PC-3 (cell line): ENCODE measurements around the gene SLC30A3. TPM values are rescaled to one million over a fixed set of nuclear protein-coding genes. Genes with fewer than 3 reads are reported as not detected.

ENCODE experiments used
- ATAC-seq: fragments of 200-7000 bp; cut with Tn5 transposase; 2 replicates; pipeline ENCODE4 v1.9.1; 2020; ENCODE audit warnings: mild to moderate bottlenecking, moderate library complexity
- BruUV-seq: library from RNA; stranded (reverse); fragments of 400-500 nt; replicated peaks from 2 replicates; lab custom pipeline; 2021; lab: Mats Ljungman, UMichigan
- CTCF ChIA-PET: fragments of 300-600 bp; sonication (Branson Sonifier 250); formaldehyde crosslinking; loops from one replicate; lab custom pipeline; 2022; ENCODE audit warnings: antibody characterized with exemption; lab: Charles Lee
- POLR2A ChIA-PET: fragments of 300-600 bp; sonication (Branson Sonifier 250); formaldehyde crosslinking; loops from one replicate; lab custom pipeline; 2022; ENCODE audit warnings: antibody characterized with exemption; ENCODE audit not compliant: unreplicated experiment; lab: Charles Lee
- DNase-seq: peaks from one replicate; pipeline ENCODE4 v3.0.0-alpha.2; 2015
- H2AFZ ChIP-seq: fragments of 300-600 bp; sonication (generic); 2 replicates; pipeline ENCODE4 v1.6.0; 2016; ENCODE audit warnings: antibody characterized with exemption, low read length
- H3F3A ChIP-seq: fragments of 300-600 bp; sonication (generic); one replicate; pipeline ENCODE4 v1.6.0; 2017; ENCODE audit warnings: antibody characterized with exemption, low read length, control low read depth, mild to moderate bottlenecking; ENCODE audit not compliant: unreplicated experiment
- H3K27ac ChIP-seq: fragments of 300-600 bp; sonication (generic); 2 replicates; pipeline ENCODE4 v1.5.1; 2016; ENCODE audit warnings: mild to moderate bottlenecking, low read length
- H3K27me3 ChIP-seq: fragments of 300-600 bp; sonication (generic); 2 replicates; pipeline ENCODE4 v1.6.1; 2016; ENCODE audit warnings: low read length, mixed read lengths
- H3K36me3 ChIP-seq: fragments of 300-600 bp; sonication (generic); 2 replicates; pipeline ENCODE4 v1.6.1; 2016; ENCODE audit warnings: low read depth, mixed run types, low read length, mixed read lengths
- H3K4me1 ChIP-seq: fragments of 300-600 bp; sonication (generic); 2 replicates; pipeline ENCODE4 v1.5.1; 2016; ENCODE audit warnings: low read length; ENCODE audit not compliant: insufficient read depth
- H3K4me2 ChIP-seq: fragments of 300-600 bp; sonication (generic); 2 replicates; pipeline ENCODE4 v1.6.0; 2016; ENCODE audit warnings: low read length
- H3K4me3 ChIP-seq: fragments of 300-600 bp; sonication (generic); 2 replicates; pipeline ENCODE4 v1.5.1; 2016; ENCODE audit warnings: mild to moderate bottlenecking, low read length, mixed read lengths
- H3K79me2 ChIP-seq: fragments of 300-600 bp; sonication (generic); 2 replicates; pipeline ENCODE4 v1.6.1; 2017; ENCODE audit warnings: low read length, mixed read lengths
- H3K9ac ChIP-seq: fragments of 300-600 bp; sonication (generic); 2 replicates; pipeline ENCODE4 v1.6.0; 2016; ENCODE audit warnings: mild to moderate bottlenecking, low read length
- H3K9me2 ChIP-seq: fragments of 300-600 bp; sonication (generic); replicated peaks from 2 replicates; pipeline ENCODE4 v1.6.1; 2016; ENCODE audit warnings: mixed run types, low read length, mixed read lengths
- H3K9me3 ChIP-seq: fragments of 300-600 bp; sonication (generic); 2 replicates; pipeline ENCODE4 v1.6.1; 2016; ENCODE audit warnings: low read length, mixed read lengths
- H4K20me1 ChIP-seq: fragments of 300-600 bp; sonication (generic); 2 replicates; pipeline ENCODE4 v1.6.1; 2016; ENCODE audit warnings: low read length, mixed read lengths
- CTCF ChIP-seq: fragments of 300-600 bp; sonication (generic); conservative IDR thresholded peaks from 2 replicates; pipeline ENCODE4 v1.5.1; 2017; ENCODE audit warnings: antibody characterized with exemption, low read depth, mild to moderate bottlenecking, low read length
- EZH2 ChIP-seq: fragments of 300-600 bp; sonication (generic); IDR thresholded peaks from one replicate; pipeline ENCODE4 v1.6.1; 2017; ENCODE audit warnings: antibody characterized with exemption, mild to moderate bottlenecking, low read length; ENCODE audit not compliant: unreplicated experiment
- EZH2phosphoT487 ChIP-seq: fragments of 300-600 bp; sonication (generic); IDR thresholded peaks from 2 replicates; pipeline ENCODE4 v1.6.1; 2018; ENCODE audit warnings: mild to moderate bottlenecking, antibody characterized with exemption, low read length, borderline replicate concordance
- intact Hi-C: fragments of 100-400 bp; cut with micrococcal nuclease; formaldehyde crosslinking; loops from 2 replicates; pipeline ENCODE4 v1.9.0; 2023
- total RNA-seq: library from RNA; depleted of rRNA; stranded (reverse); fragments of >200 nt; gene quantifications from 2 replicates; pipeline ENCODE4 v1.2.3, GENCODE V29; 2014

Gene SLC30A3
- total RNA-seq, 1 experiment from 2014 or later: 0.36 TPM

DNA sequence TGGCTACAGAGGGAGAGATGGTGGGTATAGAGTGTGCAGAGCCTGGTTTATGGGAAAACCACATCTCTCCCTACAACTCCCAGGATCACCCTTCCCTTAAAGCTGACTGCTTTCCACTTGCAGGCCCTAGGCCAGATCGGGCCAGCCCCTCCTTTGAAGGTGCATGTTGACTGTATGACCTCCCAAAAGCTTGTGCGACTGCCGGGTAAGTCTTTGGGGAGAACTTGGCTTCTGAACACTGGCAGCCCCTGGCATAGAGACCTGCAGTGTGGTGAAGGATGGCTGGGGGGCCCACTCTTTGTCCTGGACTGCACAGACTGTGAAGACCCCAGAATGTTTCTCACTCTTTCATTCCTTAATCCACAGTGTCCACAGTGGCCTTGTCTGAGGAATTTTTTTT, 26.2 kb downstream of the SLC30A3 start:
- Histone ChIP-seq H3K4me1 (no peaks in the 10 kb centered on the region), H4K20me1 (no peaks in the 10 kb centered on the region), H3K27ac (no peak overlapping the region), H3F3A (no peaks in the 10 kb centered on the region), H3K9me3 (no peaks in the 10 kb centered on the region), H3K9me2 (no peaks in the 10 kb centered on the region), H3K79me2 (no peaks in the 10 kb centered on the region), H2AFZ (no peak overlapping the region), H3K4me2 (no peak overlapping the region), H3K27me3 (no peaks in the 10 kb centered on the region), H3K4me3 (no peak overlapping the region), H3K36me3 (peaks cover 85% of the 10 kb centered on the region), H3K9ac (no peak overlapping the region)
- no peak for DNase-seq
- no peak for ATAC-seq
- ChIA-PET CTCF (no interaction called here), POLR2A (no interaction called here)
- no TSS peak for BruUV-seq
- intact Hi-C loops: no loop called here
- TF ChIP-seq CTCF (no peak), EZH2phosphoT487 (no peak), EZH2 (no peak)

- intact Hi-C loops: no loop called here
- Histone ChIP-seq H3K9me3 (no peaks in the 10 kb centered on the region), H3K79me2 (no peaks in the 10 kb centered on the region), H3K27me3 (no peaks in the 10 kb centered on the region), H3K9me2 (no peaks in the 10 kb centered on the region), H3K36me3 (peaks cover 85% of the 10 kb centered on the region), H3K4me3 (no peak overlapping the region), H2AFZ (no peak overlapping the region), H3K27ac (no peak overlapping the region), H3K4me1 (no peaks in the 10 kb centered on the region), H3F3A (no peaks in the 10 kb centered on the region), H3K9ac (no peak overlapping the region), H4K20me1 (no peaks in the 10 kb centered on the region), H3K4me2 (no peak overlapping the region)
- ChIA-PET CTCF (no interaction called here), POLR2A (no interaction called here)
- DNase-seq: no peak
- no peak for ATAC-seq
- BruUV-seq: no TSS peak
- TF ChIP-seq CTCF: no peak
- TF ChIP-seq EZH2: no peak
- TF ChIP-seq EZH2phosphoT487: no peak
These were observed 26.7 kb downstream of the SLC30A3 start for GRCh38 chr2:27236136-27236535.

- Histone ChIP-seq H3K9ac (no peak overlapping the region), H3K27me3 (no peaks in the 10 kb centered on the region), H3K4me3 (no peak overlapping the region), H3K4me2 (no peak overlapping the region), H3K27ac (no peak overlapping the region), H3F3A (no peaks in the 10 kb centered on the region), H3K4me1 (no peaks in the 10 kb centered on the region), H4K20me1 (no peaks in the 10 kb centered on the region), H3K36me3 (peaks cover 75% of the 10 kb centered on the region), H3K9me3 (no peaks in the 10 kb centered on the region), H3K79me2 (no peaks in the 10 kb centered on the region), H2AFZ (no peak overlapping the region), H3K9me2 (no peaks in the 10 kb centered on the region)
- CTCF ChIA-PET: no interaction called here
- DNase-seq: no peak
- TSS peak; percentile 23 for BruUV-seq
- TF ChIP-seq EZH2phosphoT487: no peak
- TF ChIP-seq EZH2: no peak
- TF ChIP-seq CTCF: no peak
- POLR2A ChIA-PET: no interaction called here
- ATAC-seq: no peak
- intact Hi-C loops: no loop called here
These were observed 29.5 kb downstream of the SLC30A3 start for GRCh38 chr2:27233341-27233740.
